ENCODE data around the gene PREX1.

Gene PREX1

DNA sequence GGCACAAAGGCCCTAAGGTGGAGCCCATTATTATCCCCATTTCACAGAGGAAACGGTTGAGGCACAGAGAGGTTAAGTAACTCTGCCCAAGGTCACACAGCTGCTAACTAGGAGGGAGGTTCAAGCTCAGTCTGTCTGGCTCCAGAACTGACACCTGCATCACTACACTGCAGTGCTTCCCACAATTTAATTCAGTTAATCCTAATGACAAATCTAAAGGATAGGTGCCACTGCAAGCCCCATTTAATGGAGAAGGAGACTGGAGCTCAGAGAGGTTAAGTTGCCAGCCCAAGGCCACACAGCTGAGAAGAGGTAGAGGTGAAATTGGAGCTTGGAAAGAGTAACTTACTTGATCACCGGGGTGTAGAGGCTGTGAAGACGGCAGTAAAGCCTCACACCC, 148.8 kb downstream of the PREX1 start:
- TF ChIP-seq CTCF (IDR thresholded peaks at IDR 0.05; ENCODE audit: control insufficient read depth, extremely low read depth, insufficient read depth): no peak
- no peak for DNase-seq (ENCODE audit: low read depth)
- H3K4me3 ChIP-seq (ENCODE audit: low read depth, low read length): no peak overlapping the region

GRCh38 chr20:48678421-48678820, 149.4 kb downstream of the PREX1 start:
- no peak overlapping the region for H3K4me3 ChIP-seq (ENCODE audit: low read depth, low read length)
- DNase-seq (ENCODE audit: low read depth): no peak
- TF ChIP-seq CTCF (IDR thresholded peaks at IDR 0.05; ENCODE audit: control insufficient read depth, extremely low read depth, insufficient read depth): no peak

DNA sequence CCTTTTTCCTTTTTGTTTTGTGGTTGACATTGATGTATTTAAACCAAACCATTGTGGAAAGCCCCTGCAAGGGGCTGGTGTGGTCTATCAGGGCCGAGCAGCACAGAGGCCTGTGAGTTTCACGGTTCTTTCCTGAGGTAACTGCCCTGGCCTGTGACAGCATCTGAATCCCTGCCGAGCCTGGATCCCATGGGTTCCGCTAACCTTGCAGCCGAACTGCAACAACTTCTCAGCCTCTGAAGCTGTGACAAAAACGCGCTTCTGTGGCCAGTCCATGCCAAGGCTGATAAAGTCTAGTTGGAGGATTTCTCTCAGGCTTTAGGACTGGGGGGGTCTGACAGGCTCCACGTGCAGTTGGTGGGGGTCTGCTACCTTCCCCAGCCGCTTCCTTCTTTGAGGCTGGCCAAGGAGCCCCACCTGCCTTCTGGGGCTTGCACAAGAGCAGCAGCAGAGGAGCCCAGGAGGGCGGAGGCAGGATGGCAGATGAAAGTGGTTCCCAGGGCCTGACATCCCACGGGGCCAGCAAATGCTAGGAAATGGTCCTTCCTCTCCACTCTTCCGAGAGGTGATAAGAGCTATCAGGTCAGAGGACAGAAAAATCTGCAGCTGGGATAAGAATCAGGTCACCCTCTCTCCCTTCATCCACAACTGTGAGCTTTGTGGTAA, 150.9 kb downstream of the PREX1 start:
- no peak for DNase-seq (ENCODE audit: low read depth)
- no peak overlapping the region for H3K4me3 ChIP-seq (ENCODE audit: low read depth, low read length)
- TF ChIP-seq CTCF (IDR thresholded peaks at IDR 0.05; ENCODE audit: control insufficient read depth, extremely low read depth, insufficient read depth): no peak

GRCh38 chr20:48676125-48676524, 151.7 kb downstream of the PREX1 start:
- no peak overlapping the region for H3K4me3 ChIP-seq (ENCODE audit: low read depth, low read length)
- no peak for TF ChIP-seq CTCF (IDR thresholded peaks at IDR 0.05; ENCODE audit: control insufficient read depth, extremely low read depth, insufficient read depth)
- DNase-seq (ENCODE audit: low read depth): no peak

DNA sequence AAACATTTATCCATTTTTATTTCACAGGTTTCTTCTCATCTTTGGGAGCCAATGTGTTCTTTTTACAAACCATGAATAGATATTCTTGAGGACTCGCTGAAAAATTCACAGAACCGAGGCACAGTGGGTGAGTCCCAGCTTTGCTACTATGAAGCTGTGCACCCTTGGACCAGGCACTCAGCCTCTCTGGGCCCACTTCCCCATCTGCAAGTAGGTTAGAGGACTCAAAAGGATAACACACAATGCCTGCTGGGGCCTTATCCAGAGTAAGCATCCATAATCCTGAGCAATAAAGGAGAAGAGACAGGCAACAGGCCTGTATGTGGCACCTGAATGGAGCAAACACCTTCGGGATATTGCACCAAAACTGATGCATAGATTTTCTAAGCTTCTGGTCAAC, 153.3 kb downstream of the PREX1 start:
- no peak for TF ChIP-seq CTCF (IDR thresholded peaks at IDR 0.05; ENCODE audit: control insufficient read depth, extremely low read depth, insufficient read depth)
- H3K4me3 ChIP-seq (ENCODE audit: low read depth, low read length): no peak overlapping the region
- no peak for DNase-seq (ENCODE audit: low read depth)

DNA sequence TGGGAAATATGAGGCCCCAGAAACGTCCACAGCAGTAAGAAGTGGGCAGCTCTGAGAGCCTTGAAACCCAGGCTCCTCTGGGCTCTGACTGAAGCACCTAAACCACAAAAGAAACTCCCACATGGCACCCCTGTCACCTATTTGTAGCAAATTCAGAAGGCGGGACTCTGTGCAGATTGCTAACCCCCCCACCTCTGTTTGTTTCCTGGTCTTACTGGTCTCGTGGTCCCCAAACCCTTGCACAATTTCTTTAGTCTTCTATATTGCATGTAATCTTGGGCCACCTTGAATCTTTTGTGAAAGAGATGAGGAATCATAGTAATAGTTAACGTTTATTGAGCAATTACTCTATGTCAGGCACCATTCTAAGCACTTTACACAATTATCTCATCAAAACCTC, 154.3 kb downstream of the PREX1 start:
- no peak for DNase-seq (ENCODE audit: low read depth)
- TF ChIP-seq CTCF (IDR thresholded peaks at IDR 0.05; ENCODE audit: control insufficient read depth, extremely low read depth, insufficient read depth): no peak
- H3K4me3 ChIP-seq (ENCODE audit: low read depth, low read length): no peak overlapping the region

- TF ChIP-seq CTCF (IDR thresholded peaks at IDR 0.05; ENCODE audit: control insufficient read depth, extremely low read depth, insufficient read depth): no peak
- H3K4me3 ChIP-seq (ENCODE audit: low read depth, low read length): no peak overlapping the region
- DNase-seq (ENCODE audit: low read depth): no peak
These were observed 155.5 kb downstream of the PREX1 start for GRCh38 chr20:48672324-48672723.

Measured in LNCaP clone FGC (cell line).